ENCODE results near the gene GALNT17. TPM values are rescaled to one million over a fixed set of nuclear protein-coding genes. Genes with fewer than 3 reads are reported as not detected.
"Not testable (repeated sequence)": the region's sequence is repeated elsewhere in the genome, so short reads cannot be mapped to it uniquely, and the experiment has no call there.

GALNT17 gene
- total RNA-seq, 1 donor from 2014 or later, result 3.9 TPM

- Mint-ChIP-seq H3K27ac (no peak overlapping the region), H3K9me3 (ENCODE audit: low read depth) (peaks cover 16% of the 10 kb centered on the region), H3K4me3 (ENCODE audit: low read depth) (no peak overlapping the region), H3K36me3 (ENCODE audit: insufficient read depth) (peaks cover 2% of the 10 kb centered on the region), H3K4me1 (ENCODE audit: low read depth) (no peaks in the 10 kb centered on the region), H3K27me3 (no peaks in the 10 kb centered on the region)
- TF ChIP-seq, protein P1, sequence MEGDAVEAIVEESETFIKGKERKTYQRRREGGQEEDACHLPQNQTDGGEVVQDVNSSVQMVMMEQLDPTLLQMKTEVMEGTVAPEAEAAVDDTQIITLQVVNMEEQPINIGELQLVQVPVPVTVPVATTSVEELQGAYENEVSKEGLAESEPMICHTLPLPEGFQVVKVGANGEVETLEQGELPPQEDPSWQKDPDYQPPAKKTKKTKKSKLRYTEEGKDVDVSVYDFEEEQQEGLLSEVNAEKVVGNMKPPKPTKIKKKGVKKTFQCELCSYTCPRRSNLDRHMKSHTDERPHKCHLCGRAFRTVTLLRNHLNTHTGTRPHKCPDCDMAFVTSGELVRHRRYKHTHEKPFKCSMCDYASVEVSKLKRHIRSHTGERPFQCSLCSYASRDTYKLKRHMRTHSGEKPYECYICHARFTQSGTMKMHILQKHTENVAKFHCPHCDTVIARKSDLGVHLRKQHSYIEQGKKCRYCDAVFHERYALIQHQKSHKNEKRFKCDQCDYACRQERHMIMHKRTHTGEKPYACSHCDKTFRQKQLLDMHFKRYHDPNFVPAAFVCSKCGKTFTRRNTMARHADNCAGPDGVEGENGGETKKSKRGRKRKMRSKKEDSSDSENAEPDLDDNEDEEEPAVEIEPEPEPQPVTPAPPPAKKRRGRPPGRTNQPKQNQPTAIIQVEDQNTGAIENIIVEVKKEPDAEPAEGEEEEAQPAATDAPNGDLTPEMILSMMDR (IDR thresholded peaks at IDR 0.05; ENCODE audit: unreplicated experiment), result no peak
- DNase-seq (ENCODE audit: low spot score, unreplicated experiment), result no peak
Observed at GRCh38 chr7:71210220-71210619, 78.3 kb downstream of the GALNT17 start.

GRCh38 chr7:71212433-71212832, 80.5 kb downstream of the GALNT17 start:
- H3K4me1 Mint-ChIP-seq (ENCODE audit: low read depth); H3K36me3 Mint-ChIP-seq (ENCODE audit: insufficient read depth); H3K27ac Mint-ChIP-seq; H3K27me3 Mint-ChIP-seq; DNase-seq (ENCODE audit: low spot score, unreplicated experiment); H3K4me3 Mint-ChIP-seq (ENCODE audit: low read depth): not testable (repeated sequence)
- peaks cover 16% of the 10 kb centered on the region for H3K9me3 Mint-ChIP-seq (ENCODE audit: low read depth)

DNA sequence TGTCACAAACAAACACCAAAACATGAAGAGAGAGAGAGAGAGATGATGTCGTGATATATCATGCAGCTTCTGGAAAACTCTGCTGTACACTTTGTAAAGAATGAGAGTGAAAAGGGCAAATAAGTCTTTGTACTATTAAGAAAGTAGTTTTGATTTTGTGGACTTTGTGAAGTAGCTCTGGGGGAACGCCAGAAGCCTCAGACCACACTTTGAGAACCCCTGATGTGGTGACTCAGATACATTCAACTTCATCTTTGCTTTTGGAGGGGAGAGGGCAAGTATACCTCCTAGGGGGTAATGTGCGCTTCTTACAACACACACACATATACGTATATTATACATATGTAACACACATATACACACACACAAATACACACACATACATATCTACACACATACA, 84.3 kb downstream of the GALNT17 start:
- Mint-ChIP-seq H3K4me3 (ENCODE audit: low read depth) (no peak overlapping the region), H3K27me3 (no peaks in the 10 kb centered on the region), H3K36me3 (ENCODE audit: insufficient read depth) (peaks cover 2% of the 10 kb centered on the region), H3K27ac (no peak overlapping the region), H3K9me3 (ENCODE audit: low read depth) (peaks cover 31% of the 10 kb centered on the region), H3K4me1 (ENCODE audit: low read depth) (no peaks in the 10 kb centered on the region)
- no peak for DNase-seq (ENCODE audit: low spot score, unreplicated experiment)
- TF ChIP-seq, protein P1 (IDR thresholded peaks at IDR 0.05; ENCODE audit: unreplicated experiment), result no peak

GRCh38 chr7:71220210-71220695, 88.3 kb downstream of the GALNT17 start:
- no peaks in the 10 kb centered on the region for H3K4me1 Mint-ChIP-seq (ENCODE audit: low read depth)
- no peak overlapping the region for H3K4me3 Mint-ChIP-seq (ENCODE audit: low read depth)
- H3K27ac Mint-ChIP-seq, result no peak overlapping the region
- no peaks in the 10 kb centered on the region for H3K27me3 Mint-ChIP-seq
- no peak for DNase-seq (ENCODE audit: low spot score, unreplicated experiment)
- H3K36me3 Mint-ChIP-seq (ENCODE audit: insufficient read depth), result peaks cover 1% of the 10 kb centered on the region
- TF ChIP-seq, protein P1 (IDR thresholded peaks at IDR 0.05; ENCODE audit: unreplicated experiment), result no peak
- peaks cover 19% of the 10 kb centered on the region for H3K9me3 Mint-ChIP-seq (ENCODE audit: low read depth)

DNA sequence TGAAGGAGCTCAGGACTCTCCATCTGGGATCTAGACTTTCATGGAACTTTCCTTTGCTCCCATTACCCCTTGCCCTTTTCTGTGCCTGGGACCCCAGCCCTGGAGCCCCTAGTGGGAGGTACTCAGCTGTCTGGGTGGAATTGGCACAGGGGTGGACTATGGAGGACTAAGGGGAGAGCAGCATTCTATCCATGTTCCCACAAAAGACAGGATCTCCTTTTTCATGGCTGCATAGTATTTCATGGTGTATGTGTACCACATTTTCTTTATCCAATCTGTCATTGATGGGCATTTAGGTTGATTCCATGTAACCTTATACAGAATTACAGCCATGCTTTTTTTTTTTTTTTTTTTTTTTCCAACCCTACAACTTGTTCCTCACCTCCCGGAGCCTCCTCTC, 89.1 kb downstream of the GALNT17 start:
- TF ChIP-seq, protein P1 (IDR thresholded peaks at IDR 0.05; ENCODE audit: unreplicated experiment), result no peak
- no peak for DNase-seq (ENCODE audit: low spot score, unreplicated experiment)
- Mint-ChIP-seq H3K4me1 (ENCODE audit: low read depth) (no peaks in the 10 kb centered on the region), H3K36me3 (ENCODE audit: insufficient read depth) (peaks cover 1% of the 10 kb centered on the region), H3K4me3 (ENCODE audit: low read depth) (no peak overlapping the region), H3K27ac (no peak overlapping the region), H3K27me3 (no peaks in the 10 kb centered on the region), H3K9me3 (ENCODE audit: low read depth) (peaks cover 19% of the 10 kb centered on the region)

DNA sequence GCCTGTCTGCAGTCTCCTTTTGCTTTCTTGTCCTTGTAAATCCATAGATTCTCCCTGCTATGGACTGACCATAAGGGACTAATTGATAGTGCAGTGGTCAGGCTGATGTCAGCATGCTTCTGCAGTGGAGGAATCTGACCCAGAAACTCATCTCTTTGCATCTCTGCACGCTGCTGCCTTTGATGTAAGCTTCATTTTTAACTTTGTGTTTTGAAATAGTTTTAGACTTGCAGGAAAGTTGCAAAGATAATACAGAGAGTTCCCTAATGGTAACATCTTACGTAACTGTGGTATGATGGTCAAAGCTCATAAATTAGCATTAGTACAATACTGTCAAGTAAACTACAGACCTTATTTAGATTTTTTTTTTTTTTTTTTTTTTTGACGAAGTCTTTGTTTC, 89.6 kb downstream of the GALNT17 start:
- DNase-seq (ENCODE audit: low spot score, unreplicated experiment), result no peak
- Mint-ChIP-seq H3K36me3 (ENCODE audit: insufficient read depth) (peaks cover 1% of the 10 kb centered on the region), H3K27me3 (no peaks in the 10 kb centered on the region), H3K4me3 (ENCODE audit: low read depth) (no peak overlapping the region), H3K4me1 (ENCODE audit: low read depth) (no peaks in the 10 kb centered on the region), H3K27ac (no peak overlapping the region), H3K9me3 (ENCODE audit: low read depth) (peaks cover 19% of the 10 kb centered on the region)
- TF ChIP-seq, protein P1 (IDR thresholded peaks at IDR 0.05; ENCODE audit: unreplicated experiment), result no peak

Data from progenitor cell of endocrine pancreas (in vitro differentiated cells).